A549 (cell line): Measurements from ENCODE around the gene SOX6. TPM values are rescaled to one million over a fixed set of nuclear protein-coding genes. Genes with fewer than 3 reads are reported as not detected.

Source experiments
- ATAC-seq, 2 experiments: fragments of 200-7000 bp in 1 of 2; fragments of >200 bp in 1 of 2; cut with Nextera tagmentation in 1 of 2; cut with Tn5 transposase in 1 of 2; 3 replicates each; pipeline versions ENCODE4 v1.8.0 to v1.9.1; 2018 to 2020; ENCODE audit warnings: mild to moderate bottlenecking in 1 of 2, moderate library complexity in 1 of 2
- CTCF ChIA-PET: fragments of 300-600 bp; sonication (Branson Sonifier 250); formaldehyde crosslinking; extraction: SDS; loops from one replicate; lab custom pipeline; 2021; ENCODE audit warnings: antibody characterized with exemption, inconsistent platforms; lab: Yijun Ruan, JAX
- POLR2A ChIA-PET: fragments of 350-600 bp; formaldehyde crosslinking; extraction: SDS; loops from one replicate; lab custom pipeline; 2021; ENCODE audit warnings: antibody characterized with exemption, inconsistent platforms; lab: Yijun Ruan, JAX
- DNase-seq, 2 experiments: peaks; one replicate each; pipeline versions ENCODE4 v3.0.0 to v3.0.0-alpha.2; 2011 to 2016; ENCODE audit warnings: low read depth in 1 of 2, low spot score in 1 of 2
- FAIRE-seq: peaks from 2 replicates; lab custom pipeline; 2011; peaks lifted over from hg19 to GRCh38; lab: Jason Lieb, UNC
- H3K27ac ChIP-seq, 2 experiments: fragments of >200 bp; sonication (Bioruptor Twin); formaldehyde crosslinking; 3 replicates each; pipeline ENCODE4 v1.5.1; 2016 to 2017
- H3K4me1 ChIP-seq: fragments of >200 bp; sonication (Bioruptor Twin); formaldehyde crosslinking; 3 replicates; pipeline ENCODE4 v1.6.1; 2016
- H3K4me2 ChIP-seq: fragments of >200 bp; sonication (Bioruptor Twin); formaldehyde crosslinking; 3 replicates; pipeline ENCODE4 v1.6.1; 2016
- H3K4me3 ChIP-seq: fragments of >200 bp; sonication (Bioruptor Twin); formaldehyde crosslinking; 3 replicates; pipeline ENCODE4 v1.5.1; 2016
- H3K9me3 ChIP-seq: fragments of >200 bp; sonication (Bioruptor Twin); formaldehyde crosslinking; 3 replicates; pipeline ENCODE4 v1.6.1; 2016
- BCL3 ChIP-seq: fragments of >200 bp; sonication (Bioruptor Twin); formaldehyde crosslinking; IDR thresholded peaks from 3 replicates; pipeline ENCODE4 v1.6.1; 2016
- CTCF ChIP-seq: fragments of >200 bp; sonication (Bioruptor Twin); formaldehyde crosslinking; IDR thresholded peaks from 3 replicates; pipeline ENCODE4 v1.5.1; 2016
- E2F6 ChIP-seq: IDR thresholded peaks from 2 replicates; pipeline ENCODE4 v1.6.1; 2012; ENCODE audit warnings: low read depth, borderline replicate concordance
- EP300 ChIP-seq, 2 experiments: fragments of >200 bp; sonication (Bioruptor Twin); formaldehyde crosslinking; IDR thresholded peaks; 2 replicates in 1 of 2; 3 replicates in 1 of 2; pipeline ENCODE4 v1.6.1; 2016 to 2017
- HDAC2 ChIP-seq: fragments of 200-600 bp; sonication (generic); IDR thresholded peaks from 2 replicates; pipeline ENCODE4 v1.6.1; 2016
- HES2 ChIP-seq: fragments of >200 bp; sonication (Bioruptor Twin); formaldehyde crosslinking; IDR thresholded peaks from 2 replicates; pipeline ENCODE4 v1.6.1; 2016
- HMGXB4 ChIP-seq: fragments of 250-450 bp; sonication (Bioruptor Pico); IDR thresholded peaks from 2 replicates; pipeline ENCODE4 v1.5.0; 2021; ENCODE audit warnings: mild to moderate bottlenecking, moderate library complexity, borderline replicate concordance
- JUNB ChIP-seq: fragments of >200 bp; sonication (Bioruptor Twin); formaldehyde crosslinking; IDR thresholded peaks from 2 replicates; pipeline ENCODE4 v1.6.1; 2016
- KDM1A ChIP-seq: fragments of 200-600 bp; sonication (generic); IDR thresholded peaks from 2 replicates; pipeline ENCODE4 v1.6.1; 2016; ENCODE audit warnings: low read depth, mild to moderate bottlenecking
- KDM5A ChIP-seq: fragments of 200-600 bp; sonication (generic); IDR thresholded peaks from 2 replicates; pipeline ENCODE4 v1.6.1; 2016; ENCODE audit warnings: antibody characterized with exemption, mild to moderate bottlenecking
- MAFK ChIP-seq: fragments of 450-650 bp; IDR thresholded peaks from 2 replicates; pipeline ENCODE4 v1.6.1; 2014; ENCODE audit not compliant: partially characterized antibody
- MYC ChIP-seq: IDR thresholded peaks from 2 replicates; pipeline ENCODE4 v1.6.1; 2012; ENCODE audit warnings: mild to moderate bottlenecking, inconsistent platforms, low read length, improper control_type of control experiment, borderline replicate concordance
- RARB ChIP-seq: fragments of 250-450 bp; sonication (Bioruptor Pico); IDR thresholded peaks from 2 replicates; pipeline ENCODE4 v1.8.0; 2021; ENCODE audit warnings: mild to moderate bottlenecking, moderate library complexity
- RCOR1 ChIP-seq: fragments of 150-350 bp; IDR thresholded peaks from 2 replicates; pipeline ENCODE4 v1.6.1; 2014; ENCODE audit warnings: antibody characterized with exemption, low read length, low read depth
- TFCP2L1 ChIP-seq: fragments of 250-450 bp; sonication (Bioruptor Pico); IDR thresholded peaks from 2 replicates; pipeline ENCODE4 v1.5.0; 2021; ENCODE audit warnings: mild to moderate bottlenecking
- ZC3H11A ChIP-seq: fragments of 450-650 bp; IDR thresholded peaks from 2 replicates; pipeline ENCODE4 v1.6.1; 2014; ENCODE audit warnings: antibody characterized with exemption, mild to moderate bottlenecking
- WGBS: methylation state at CpG from one replicate; pipeline ENCODE4 v1.1.6; 2017; ENCODE audit errors: missing lambda C conversion rate; 5-methylcytosine and 5-hydroxymethylcytosine counted together
- polyA plus RNA-seq, 4 experiments: library from polyadenylated mRNA; depleted of rRNA in 3 of 4; stranded (reverse); fragments of >200 nt; fragmentation: RNase III in 1 of 4; extraction: RNeasy Plus Mini Kit Qiagen cat#74134 plus additional on column Dnase treatment in 1 of 4; gene quantifications; 2 replicates in 3 of 4; 3 replicates in 1 of 4; pipeline ENCODE4 v1.2.3, GENCODE V29; 2011 to 2017

SOX6 gene
- polyA plus RNA-seq, 2 of the 4 experiments (the other 2 are of a cell fraction), result 0.18 TPM; not detected in 1

GRCh38 chr11:16297332-16297731, 59.0 kb downstream of the SOX6 start (continued):
- TF ChIP-seq BCL3 (no peak), RCOR1 (no peak)

GRCh38 chr11:16296273-16296672, 60.1 kb downstream of the SOX6 start:
- H3K27ac ChIP-seq, result no peak overlapping the region
- no peaks in the 10 kb centered on the region for H3K4me1 ChIP-seq
- 49% methylated on average over 2 of the region's 2 CpGs for WGBS
- ChIA-PET POLR2A (no interaction called here), CTCF (no interaction called here)
- ATAC-seq (no peak), FAIRE-seq (no peak), DNase-seq (no peak)
- H3K9me3 ChIP-seq, result no peaks in the 10 kb centered on the region
- TF ChIP-seq ZC3H11A (no peak), BCL3 (no peak), JUNB (no peak), MYC (no peak), EP300 (IDR thresholded peaks at IDR 0.05) (no peak), CTCF (no peak), E2F6 (no peak), HMGXB4 (CRISPR knock-in tag) (no peak), HDAC2 (no peak), KDM5A (no peak), TFCP2L1 (CRISPR knock-in tag) (no peak), KDM1A (no peak)
- no peak overlapping the region for H3K4me2 ChIP-seq
- no peak overlapping the region for H3K4me3 ChIP-seq

GRCh38 chr11:16295592-16295991, 60.8 kb downstream of the SOX6 start:
- FAIRE-seq, result no peak
- no peak for DNase-seq
- ATAC-seq, result no peak
- ChIA-PET POLR2A (no interaction called here), CTCF (no interaction called here)
- Histone ChIP-seq H3K27ac (no peak overlapping the region), H3K4me1 (no peaks in the 10 kb centered on the region), H3K4me3 (no peak overlapping the region), H3K4me2 (no peak overlapping the region), H3K9me3 (no peaks in the 10 kb centered on the region)
- no peak for TF ChIP-seq HES2
- no peak for TF ChIP-seq RARB (CRISPR knock-in tag)
- peak; percentile 43 for TF ChIP-seq MAFK
- WGBS, result 6% methylated on average over 1 of the region's 1 CpG
